K562 (cell line): ENCODE data around the gene HOXD1.

ENCODE experiments used
- CBX3 ChIP-seq, 2 experiments: IDR thresholded peaks; 1 replicate in 1 of 2; 2 replicates in 1 of 2; pipeline ENCODE4 v1.6.1; 2012; ENCODE audit warnings: inconsistent platforms in 2 of 2, low read length in 2 of 2, borderline replicate concordance in 1 of 2, control low read depth in 1 of 2
- ELF4 ChIP-seq: fragments of 450-650 bp; formaldehyde crosslinking; IDR thresholded peaks from 2 replicates; pipeline ENCODE4 v1.4.0; 2022; ENCODE audit warnings: missing genetic modification characterization
- KAT7 ChIP-seq: sonication (generic); formaldehyde crosslinking; IDR thresholded peaks from 2 replicates; pipeline ENCODE4 v1.8.0; 2022; ENCODE audit warnings: missing genetic modification reagents, mild to moderate bottlenecking, borderline replicate concordance
- KLF1 ChIP-seq: fragments of 450-650 bp; IDR thresholded peaks from 2 replicates; pipeline ENCODE4 v1.6.1; 2016; ENCODE audit warnings: missing genetic modification characterization, missing compliant biosample characterization
- MEF2D ChIP-seq: conservative IDR thresholded peaks from 2 replicates; pipeline ENCODE4 v1.6.1; 2016; ENCODE audit warnings: low read depth, missing genetic modification characterization, missing compliant biosample characterization
- MXI1 ChIP-seq: IDR thresholded peaks from 2 replicates; pipeline ENCODE4 v1.6.1; 2011; ENCODE audit warnings: low read depth, mild to moderate bottlenecking, improper control_type of control experiment, low read length
- POLR2AphosphoS5 ChIP-seq: IDR thresholded peaks from 2 replicates; pipeline ENCODE4 v1.6.1; 2011; ENCODE audit warnings: mild to moderate bottlenecking, low read depth, low read length, moderate library complexity; ENCODE audit not compliant: control insufficient read depth, insufficient read depth
- SIN3A ChIP-seq, 2 experiments: fragments of 150-350 bp in 1 of 2; IDR thresholded peaks; 2 replicates each; pipeline ENCODE4 v1.6.1; 2011 to 2016; ENCODE audit warnings: borderline replicate concordance in 2 of 2, low read depth in 2 of 2, low read length in 2 of 2, mild to moderate bottlenecking in 2 of 2, moderate library complexity in 2 of 2; ENCODE audit not compliant: control insufficient read depth in 1 of 2
- TCFL5 ChIP-seq: fragments of 250-450 bp; sonication (Bioruptor Pico); conservative IDR thresholded peaks from 2 replicates; pipeline ENCODE4 v1.6.1; 2021; ENCODE audit warnings: mild to moderate bottlenecking, moderate library complexity, matching md5 sums
- TF ChIP-seq, protein P1 (sequence below), 3 experiments: IDR thresholded peaks in 2 of 3; conservative IDR thresholded peaks in 1 of 3; 2 replicates each; pipeline ENCODE4 v1.5.1; 2011 to 2012; ENCODE audit warnings: low read length in 3 of 3, mild to moderate bottlenecking in 3 of 3, control low read depth in 2 of 3, improper control_type of control experiment in 1 of 3, inconsistent platforms in 1 of 3, low read depth in 1 of 3, mixed read lengths in 1 of 3, moderate library complexity in 1 of 3; ENCODE audit not compliant: insufficient read depth in 2 of 3
- TF ChIP-seq, protein P2 (sequence below): sonication (generic); formaldehyde crosslinking; IDR thresholded peaks from 2 replicates; pipeline ENCODE4 v1.8.0; 2022; ENCODE audit warnings: mild to moderate bottlenecking, missing genetic modification reagents

DNA sequence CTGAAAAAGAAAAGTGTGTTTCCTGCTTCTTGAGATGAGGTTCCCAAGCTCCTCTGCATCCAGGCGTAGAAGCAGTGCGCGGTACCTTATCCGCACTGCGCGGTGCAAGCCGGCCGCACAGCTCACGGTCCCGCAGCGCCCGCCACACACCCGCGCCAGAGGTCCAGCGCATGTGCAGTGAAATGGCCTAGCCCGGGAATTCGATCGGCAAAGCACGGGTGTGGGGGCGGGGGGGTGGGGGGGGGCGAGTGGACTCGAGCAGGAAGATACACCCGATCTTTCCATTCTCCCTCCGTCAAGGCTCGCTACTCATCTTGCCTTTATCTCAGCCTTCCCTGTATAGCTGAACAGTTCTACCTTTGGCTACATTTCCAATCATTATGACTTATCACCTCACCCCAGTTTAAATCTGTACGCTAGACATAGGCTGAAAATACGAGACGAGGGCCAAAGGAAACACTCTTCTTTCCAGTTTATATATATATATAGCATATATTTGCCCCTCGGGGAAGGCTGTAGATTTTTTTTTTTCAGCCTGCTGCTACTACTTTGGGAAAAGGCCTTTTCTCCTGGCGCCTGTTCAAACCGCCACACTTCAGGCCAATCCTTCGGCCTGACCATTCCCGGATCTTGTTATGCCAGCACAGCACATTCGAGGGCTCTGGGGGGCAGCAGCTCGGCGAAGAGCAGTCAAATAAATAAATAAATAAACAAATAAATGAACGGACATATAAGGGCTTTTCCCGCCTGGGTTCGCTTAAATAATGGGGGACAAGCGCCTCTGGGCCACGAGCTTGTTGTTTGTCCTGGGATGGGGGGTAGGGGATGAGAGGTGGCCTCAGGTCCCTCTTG, 48.6 kb upstream of the HOXD1 start:
- TF ChIP-seq, protein P1, sequence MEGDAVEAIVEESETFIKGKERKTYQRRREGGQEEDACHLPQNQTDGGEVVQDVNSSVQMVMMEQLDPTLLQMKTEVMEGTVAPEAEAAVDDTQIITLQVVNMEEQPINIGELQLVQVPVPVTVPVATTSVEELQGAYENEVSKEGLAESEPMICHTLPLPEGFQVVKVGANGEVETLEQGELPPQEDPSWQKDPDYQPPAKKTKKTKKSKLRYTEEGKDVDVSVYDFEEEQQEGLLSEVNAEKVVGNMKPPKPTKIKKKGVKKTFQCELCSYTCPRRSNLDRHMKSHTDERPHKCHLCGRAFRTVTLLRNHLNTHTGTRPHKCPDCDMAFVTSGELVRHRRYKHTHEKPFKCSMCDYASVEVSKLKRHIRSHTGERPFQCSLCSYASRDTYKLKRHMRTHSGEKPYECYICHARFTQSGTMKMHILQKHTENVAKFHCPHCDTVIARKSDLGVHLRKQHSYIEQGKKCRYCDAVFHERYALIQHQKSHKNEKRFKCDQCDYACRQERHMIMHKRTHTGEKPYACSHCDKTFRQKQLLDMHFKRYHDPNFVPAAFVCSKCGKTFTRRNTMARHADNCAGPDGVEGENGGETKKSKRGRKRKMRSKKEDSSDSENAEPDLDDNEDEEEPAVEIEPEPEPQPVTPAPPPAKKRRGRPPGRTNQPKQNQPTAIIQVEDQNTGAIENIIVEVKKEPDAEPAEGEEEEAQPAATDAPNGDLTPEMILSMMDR (IDR thresholded peaks at IDR 0.05 in 2 of 3, conservative IDR thresholded peaks at IDR 0.05 in 1 of 3; ENCODE audit: insufficient read depth in 2 of 3, low read depth in 1 of 3, low read length in 3 of 3): no peak
- TF ChIP-seq CBX3 (IDR thresholded peaks at IDR 0.05; ENCODE audit: borderline replicate concordance in 1 of 2, low read length in 2 of 2): no peak
- TF ChIP-seq KAT7 (CRISPR knock-in tag): no peak
- no peak for TF ChIP-seq MEF2D (tag)
- TF ChIP-seq TCFL5 (CRISPR knock-in tag): no peak
- TF ChIP-seq ELF4 (CRISPR knock-in tag): no peak
- no peak for TF ChIP-seq POLR2AphosphoS5
- no peak for TF ChIP-seq KLF1 (tag)
- no peak for TF ChIP-seq SIN3A (IDR thresholded peaks at IDR 0.05; ENCODE audit: borderline replicate concordance in 2 of 2, control insufficient read depth in 1 of 2, low read depth in 2 of 2, low read length in 2 of 2)
- TF ChIP-seq, protein P2, sequence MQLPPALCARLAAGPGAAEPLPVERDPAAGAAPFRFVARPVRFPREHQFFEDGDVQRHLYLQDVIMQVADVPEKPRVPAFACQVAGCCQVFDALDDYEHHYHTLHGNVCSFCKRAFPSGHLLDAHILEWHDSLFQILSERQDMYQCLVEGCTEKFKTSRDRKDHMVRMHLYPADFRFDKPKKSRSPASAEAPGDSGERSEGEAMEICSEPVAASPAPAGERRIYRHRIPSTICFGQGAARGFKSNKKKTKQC (CRISPR knock-in tag): no peak
- TF ChIP-seq MXI1: no peak
